Stimulated activated effector memory CD8-positive, alpha-beta T cell treated with anti-CD3 and anti-CD28 coated beads, Interleukin-12 subunit alpha, Interleukin-12 subunit beta, amount 100 ng/mL, for 72 hours (primary cell): ENCODE data around the gene HMX2.

Experiments used
- ATAC-seq: fragments of 150-1000 bp; cut with Tn5 transposase; 2 replicates; pipeline ENCODE4 v1.10.0; 2021
- DNase-seq, 2 donors: peaks; one replicate each; pipeline ENCODE4 v3.0.0; 2021 to 2022; ENCODE audit warnings: low spot score in 2 of 2
- H3K27ac Mint-ChIP-seq: one replicate; pipeline ENCODE4 v1.8.0; 2022; ENCODE audit warnings: mild to moderate bottlenecking, mixed read lengths
- H3K36me3 Mint-ChIP-seq: one replicate; pipeline ENCODE4 v1.8.0; 2022; ENCODE audit warnings: mild to moderate bottlenecking, mixed read lengths
- H3K4me1 Mint-ChIP-seq: one replicate; pipeline ENCODE4 v1.8.0; 2022; ENCODE audit warnings: mixed read lengths
- H3K4me3 Mint-ChIP-seq: one replicate; pipeline ENCODE4 v1.8.0; 2022; ENCODE audit warnings: mild to moderate bottlenecking, mixed read lengths
- H3K9me3 Mint-ChIP-seq: one replicate; pipeline ENCODE4 v1.8.0; 2022; ENCODE audit warnings: mixed read lengths

HMX2 gene

GRCh38 chr10:123144697-123145541, 3.0 kb upstream of the HMX2 start:
- Mint-ChIP-seq H3K27ac (no peak overlapping the region), H3K4me1 (peaks cover 67% of the 10 kb centered on the region), H3K9me3 (no peaks in the 10 kb centered on the region), H3K4me3 (peak overlapping the region; percentile 20), H3K36me3 (peaks cover 6% of the 10 kb centered on the region)
- peak; percentile 12 for ATAC-seq
- peak in 1 of 2 donors; percentile 54 for DNase-seq

GRCh38 chr10:123145542-123146012, 2.4 kb upstream of the HMX2 start:
- ATAC-seq = no peak
- Mint-ChIP-seq H3K27ac (no peak overlapping the region), H3K4me3 (peak overlapping the region; percentile 20), H3K36me3 (peaks cover 6% of the 10 kb centered on the region), H3K9me3 (no peaks in the 10 kb centered on the region), H3K4me1 (peaks cover 62% of the 10 kb centered on the region)
- DNase-seq = no peak

- Mint-ChIP-seq H3K36me3 (peaks cover 6% of the 10 kb centered on the region), H3K4me1 (peaks cover 64% of the 10 kb centered on the region), H3K4me3 (peak overlapping the region; percentile 63), H3K27ac (no peak overlapping the region), H3K9me3 (no peaks in the 10 kb centered on the region)
- no peak for ATAC-seq
- DNase-seq = peak in 1 of 2 donors; percentile 54
Measured at GRCh38 chr10:123146013-123146893, 1.7 kb upstream of the HMX2 start.

GRCh38 chr10:123146894-123147634, 872 bp upstream of the HMX2 start:
- H3K27ac Mint-ChIP-seq = no peak overlapping the region
- peak overlapping the region; percentile 63 for H3K4me3 Mint-ChIP-seq
- ATAC-seq (no peak), DNase-seq (peak in 1 of 2 donors; percentile 48)
- H3K4me1 Mint-ChIP-seq = peaks cover 60% of the 10 kb centered on the region
- H3K9me3 Mint-ChIP-seq = no peaks in the 10 kb centered on the region
- H3K36me3 Mint-ChIP-seq = peaks cover 6% of the 10 kb centered on the region

- Mint-ChIP-seq H3K36me3 (peaks cover 13% of the 10 kb centered on the region), H3K4me3 (peak overlapping the region; percentile 63), H3K4me1 (peaks cover 50% of the 10 kb centered on the region), H3K27ac (no peak overlapping the region), H3K9me3 (no peaks in the 10 kb centered on the region)
- ATAC-seq = peak; percentile 4
- no peak for DNase-seq
Measured at GRCh38 chr10:123148414-123149161, 652 bp downstream of the HMX2 start.

- Mint-ChIP-seq H3K36me3 (peaks cover 18% of the 10 kb centered on the region), H3K4me3 (peak overlapping the region; percentile 63), H3K9me3 (no peaks in the 10 kb centered on the region), H3K4me1 (peaks cover 50% of the 10 kb centered on the region), H3K27ac (no peak overlapping the region)
- ATAC-seq = no peak
- no peak for DNase-seq
Measured at GRCh38 chr10:123149162-123149567, 1.2 kb downstream of the HMX2 start.

- no peak overlapping the region for H3K27ac Mint-ChIP-seq
Measured at GRCh38 chr10:123149568-123150270, 1.8 kb downstream of the HMX2 start.

GRCh38 chr10:123150271-123150985, 2.5 kb downstream of the HMX2 start:
- Mint-ChIP-seq H3K4me1 (peaks cover 44% of the 10 kb centered on the region), H3K27ac (no peak overlapping the region), H3K4me3 (peak overlapping the region; percentile 63), H3K36me3 (peaks cover 31% of the 10 kb centered on the region), H3K9me3 (no peaks in the 10 kb centered on the region)
- ATAC-seq (no peak), DNase-seq (no peak)

More at GRCh38 chr10:123149568-123150270, 1.8 kb downstream of the HMX2 start:
- Mint-ChIP-seq H3K4me1 (peaks cover 48% of the 10 kb centered on the region), H3K36me3 (peaks cover 24% of the 10 kb centered on the region), H3K4me3 (peak overlapping the region; percentile 63), H3K9me3 (no peaks in the 10 kb centered on the region)
- ATAC-seq (no peak), DNase-seq (peak in 1 of 2 donors; percentile 72)

GRCh38 chr10:123150986-123151736, 3.2 kb downstream of the HMX2 start:
- peak in 1 of 2 donors; percentile 64 for DNase-seq
- H3K27ac Mint-ChIP-seq = no peak overlapping the region
- ATAC-seq = no peak
- no peaks in the 10 kb centered on the region for H3K9me3 Mint-ChIP-seq
- H3K4me3 Mint-ChIP-seq = peak overlapping the region; percentile 63
- peaks cover 38% of the 10 kb centered on the region for H3K36me3 Mint-ChIP-seq
- H3K4me1 Mint-ChIP-seq = peaks cover 44% of the 10 kb centered on the region

- Mint-ChIP-seq H3K27ac (no peak overlapping the region), H3K36me3 (peaks cover 44% of the 10 kb centered on the region), H3K9me3 (no peaks in the 10 kb centered on the region), H3K4me1 (peaks cover 45% of the 10 kb centered on the region), H3K4me3 (peak overlapping the region; percentile 63)
- no peak for DNase-seq
- ATAC-seq = no peak
Measured at GRCh38 chr10:123151737-123152135, 3.8 kb downstream of the HMX2 start.

GRCh38 chr10:123153486-123154091, 5.7 kb downstream of the HMX2 start:
- ATAC-seq (no peak), DNase-seq (no peak)
- H3K36me3 Mint-ChIP-seq = peaks cover 63% of the 10 kb centered on the region
- peak overlapping the region; percentile 100 for H3K27ac Mint-ChIP-seq
- H3K9me3 Mint-ChIP-seq = no peaks in the 10 kb centered on the region
- peaks cover 56% of the 10 kb centered on the region for H3K4me1 Mint-ChIP-seq
- H3K4me3 Mint-ChIP-seq = peak overlapping the region; percentile 99

- ATAC-seq (peak; percentile 95), DNase-seq (peak; percentile 83 to 96)
- peaks cover 63% of the 10 kb centered on the region for H3K36me3 Mint-ChIP-seq
- H3K4me1 Mint-ChIP-seq = peaks cover 57% of the 10 kb centered on the region
- H3K4me3 Mint-ChIP-seq = peak within 1 kb of the TSS; percentile 99
- H3K9me3 Mint-ChIP-seq = no peaks in the 10 kb centered on the region
- H3K27ac Mint-ChIP-seq = peak within 1 kb of the TSS; percentile 100
Measured at GRCh38 chr10:123154092-123154710, 6.3 kb downstream of the HMX2 start, which contains the start of gene BUB3. BUB3 (plus strand) TSS chr10:123154402; CDS start chr10:123154918, 516 bp downstream.
